Retinal pigment epithelial cell (primary cell): ENCODE measurements around the gene PIEZO1.

Experiments used
- DNase-seq: peaks from one replicate; pipeline ENCODE4 v3.0.0-alpha.2; 2010; ENCODE audit warnings: low read depth
- H3K4me3 ChIP-seq: 2 replicates; pipeline ENCODE4 v1.5.1; 2011; ENCODE audit warnings: mild to moderate bottlenecking, low read length, control low read depth, moderate library complexity
- CTCF ChIP-seq: conservative IDR thresholded peaks from 2 replicates; pipeline ENCODE4 v1.5.1; 2011; ENCODE audit warnings: low read depth, low read length, control low read depth, inconsistent platforms

PIEZO1 gene

GRCh38 chr16:88681709-88682451 lies 103.1 kb downstream of the PIEZO1 start:
- TF ChIP-seq CTCF: no peak
- no peak for DNase-seq
- H3K4me3 ChIP-seq: no peak overlapping the region

- peak; percentile 58 for TF ChIP-seq CTCF
- no peak for DNase-seq
- no peak overlapping the region for H3K4me3 ChIP-seq
These were observed 103.8 kb downstream of the PIEZO1 start for GRCh38 chr16:88681084-88681680.

DNA sequence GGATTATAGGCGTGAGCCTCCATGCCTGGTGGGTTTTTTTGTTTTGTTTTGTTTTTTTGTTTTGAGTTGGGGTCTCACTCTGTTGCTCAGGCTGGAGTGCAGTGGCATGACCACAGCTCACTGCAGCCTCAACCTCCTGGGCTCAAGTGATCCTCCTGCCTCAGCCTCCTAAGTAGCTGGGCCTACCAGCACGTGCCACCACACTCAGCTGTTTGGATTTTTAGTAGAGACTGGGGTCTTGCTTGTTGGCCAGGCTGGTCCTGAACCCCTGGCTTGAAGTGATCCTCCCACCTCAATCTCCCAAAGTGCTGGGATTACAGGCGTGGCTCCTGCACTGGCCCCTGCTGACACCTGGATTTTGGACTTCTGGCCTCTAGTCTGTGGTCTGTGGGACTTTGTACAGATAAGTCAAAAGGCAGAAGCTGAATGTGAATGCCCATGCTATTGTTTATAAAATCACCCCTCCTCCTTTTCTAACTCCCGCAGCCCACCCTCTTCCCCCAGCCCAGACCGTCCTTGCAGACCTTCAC lies 104.4 kb downstream of the PIEZO1 start:
- TF ChIP-seq CTCF: no peak
- no peak overlapping the region for H3K4me3 ChIP-seq
- DNase-seq: no peak

GRCh38 chr16:88678224-88678979 lies 106.6 kb downstream of the PIEZO1 start:
- H3K4me3 ChIP-seq: no peak overlapping the region
- TF ChIP-seq CTCF: no peak
- DNase-seq: no peak

- DNase-seq: no peak
- TF ChIP-seq CTCF: no peak
- no peak overlapping the region for H3K4me3 ChIP-seq
These were observed 107.3 kb downstream of the PIEZO1 start for GRCh38 chr16:88677721-88678120.

DNA sequence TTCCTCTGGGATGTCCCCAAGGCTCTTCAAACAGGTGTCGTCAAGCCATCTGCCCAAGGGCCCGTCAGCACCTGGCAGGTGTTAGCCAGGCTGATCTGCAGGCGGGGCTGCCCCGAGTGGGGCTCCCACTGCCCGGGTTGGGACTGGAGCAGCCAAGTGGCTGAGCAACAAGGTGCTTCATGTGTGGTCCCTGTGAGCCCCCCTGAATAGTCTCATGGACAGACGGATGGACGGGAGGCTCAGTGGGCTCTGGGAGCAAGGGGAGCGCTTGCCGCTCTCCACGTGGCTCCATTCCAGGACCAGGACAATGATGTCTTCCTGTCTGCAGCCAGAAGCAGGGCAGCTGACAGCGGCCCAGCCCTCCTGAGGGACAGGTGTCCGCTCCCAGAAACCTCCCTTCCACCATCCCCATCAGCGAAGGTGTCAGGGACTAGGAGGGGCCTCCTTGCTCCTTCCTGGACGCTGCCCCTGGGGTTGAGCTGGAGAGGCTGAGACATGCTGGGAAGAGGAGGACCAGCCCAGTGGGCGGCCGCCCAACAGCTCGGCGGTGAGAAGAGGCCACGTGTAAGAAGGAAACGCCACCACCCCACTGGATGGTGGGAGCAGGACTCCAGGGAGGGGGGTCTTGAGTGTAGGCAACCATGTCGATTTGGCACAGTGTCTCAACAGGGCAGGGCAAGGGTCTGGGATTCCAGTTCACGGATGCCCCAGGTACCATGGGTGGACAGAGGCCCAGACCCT lies 108.3 kb downstream of the PIEZO1 start:
- no peak for TF ChIP-seq CTCF
- no peak overlapping the region for H3K4me3 ChIP-seq
- DNase-seq: no peak
